Measurements from ENCODE around the gene PIP5K1C. TPM values are rescaled to one million over a fixed set of nuclear protein-coding genes. Genes with fewer than 3 reads are reported as not detected.

Gene PIP5K1C
- total and polyA plus RNA-seq, 9 donors, result 6.0 to 41.7 (median 30.8) TPM

GRCh38 chr19:3697094-3697493 is 3.2 kb downstream of the PIP5K1C start:
- 85 to 90% (median 88%) methylated on average over 30 of the region's 30 CpGs for WGBS, 3 donors

GRCh38 chr19:3696660-3696995 is 3.6 kb downstream of the PIP5K1C start:
- TF ChIP-seq EP300 (IDR thresholded peaks at IDR 0.05) (no peak), CTCF (IDR thresholded peaks at IDR 0.05) (no peak), POLR2A (IDR thresholded peaks at IDR 0.05) (no peak)
- Histone ChIP-seq H3K27me3 (no peaks in the 10 kb centered on the region), H3K4me3 (no peak overlapping the region), H3K27ac (no peak overlapping the region), H3K9me3 (no peaks in the 10 kb centered on the region), H3K36me3 (no peaks in the 10 kb centered on the region), H3K4me1 (ENCODE audit: insufficient read depth) (peaks cover 14% of the 10 kb centered on the region)
- 83 to 88% (median 88%) methylated on average over 8 to 10 of the region's 10 CpGs for WGBS, 3 donors
- no peak for DNase-seq
- intact Hi-C loops (cut with DNase I), result no loop called here

More at GRCh38 chr19:3697094-3697493, 3.2 kb downstream of the PIP5K1C start:
- H3K9me3 ChIP-seq, result no peaks in the 10 kb centered on the region
- H3K36me3 ChIP-seq, result no peaks in the 10 kb centered on the region
- no peak overlapping the region for H3K27ac ChIP-seq
- DNase-seq, result no peak
- TF ChIP-seq EP300 (IDR thresholded peaks at IDR 0.05) (no peak), POLR2A (IDR thresholded peaks at IDR 0.05) (no peak), CTCF (IDR thresholded peaks at IDR 0.05) (no peak)
- intact Hi-C loops (cut with DNase I), result no loop called here
- H3K4me3 ChIP-seq, result no peak overlapping the region
- no peaks in the 10 kb centered on the region for H3K27me3 ChIP-seq
- H3K4me1 ChIP-seq (ENCODE audit: insufficient read depth), result peaks cover 14% of the 10 kb centered on the region

GRCh38 chr19:3695986-3696659 is 4.1 kb downstream of the PIP5K1C start:
- 87 to 90% (median 88%) methylated on average over 23 of the region's 23 CpGs for WGBS, 3 donors
- H3K27me3 ChIP-seq, result no peaks in the 10 kb centered on the region
- H3K9me3 ChIP-seq, result no peaks in the 10 kb centered on the region
- H3K4me1 ChIP-seq (ENCODE audit: insufficient read depth), result peaks cover 14% of the 10 kb centered on the region
- no peak overlapping the region for H3K27ac ChIP-seq
- intact Hi-C loops (cut with DNase I), result no loop called here
- H3K36me3 ChIP-seq, result no peaks in the 10 kb centered on the region
- H3K4me3 ChIP-seq, result no peak overlapping the region
- DNase-seq, result no peak
- TF ChIP-seq CTCF (IDR thresholded peaks at IDR 0.05), result no peak
- TF ChIP-seq POLR2A (IDR thresholded peaks at IDR 0.05), result no peak
- no peak for TF ChIP-seq EP300 (IDR thresholded peaks at IDR 0.05)

- Histone ChIP-seq H3K27me3 (no peaks in the 10 kb centered on the region), H3K27ac (no peak overlapping the region), H3K36me3 (no peaks in the 10 kb centered on the region), H3K4me1 (ENCODE audit: insufficient read depth) (peaks cover 11% of the 10 kb centered on the region), H3K4me3 (no peak overlapping the region), H3K9me3 (no peaks in the 10 kb centered on the region)
- intact Hi-C loops (cut with DNase I), result no loop called here
- WGBS, 3 donors, result 92 to 95% (median 92%) methylated on average over 25 of the region's 25 CpGs
- DNase-seq, result no peak
- no peak for TF ChIP-seq POLR2A (IDR thresholded peaks at IDR 0.05)
- TF ChIP-seq CTCF (IDR thresholded peaks at IDR 0.05), result no peak
- TF ChIP-seq EP300 (IDR thresholded peaks at IDR 0.05), result no peak
These were observed 5.0 kb downstream of the PIP5K1C start for GRCh38 chr19:3695124-3695733.

Data from ovary (tissue), 9 donors.